GM12878 (cell line): ENCODE results near the gene GGNBP2.

ENCODE experiments used
- BMI1 ChIP-seq: fragments of 450-650 bp; IDR thresholded peaks from 2 replicates; pipeline ENCODE4 v1.6.1; 2016; ENCODE audit warnings: mild to moderate bottlenecking, moderate library complexity, borderline replicate concordance
- BRCA1 ChIP-seq: IDR thresholded peaks from 2 replicates; pipeline ENCODE4 v1.6.1; 2011; ENCODE audit warnings: low read depth, low read length, improper control_type of control experiment
- CREB1 ChIP-seq: IDR thresholded peaks from 2 replicates; pipeline ENCODE4 v1.6.1; 2012; ENCODE audit warnings: low read depth, mild to moderate bottlenecking, inconsistent platforms
- CTCF ChIP-seq, 3 experiments: IDR thresholded peaks in 2 of 3; conservative IDR thresholded peaks in 1 of 3; 2 replicates each; pipeline ENCODE4 v1.5.1; 2011; ENCODE audit warnings: low read depth in 3 of 3, low read length in 3 of 3, mild to moderate bottlenecking in 3 of 3, control low read depth in 2 of 3, moderate library complexity in 2 of 3, inconsistent platforms in 1 of 3, mixed read lengths in 1 of 3; ENCODE audit not compliant: control insufficient read depth in 2 of 3, insufficient read depth in 1 of 3; ENCODE audit errors: extremely low read depth in 1 of 3
- EP300 ChIP-seq, 2 experiments: fragments of 150-350 bp in 1 of 2; IDR thresholded peaks; 2 replicates each; pipeline ENCODE4 v1.6.1; 2011 to 2012; ENCODE audit warnings: low read depth in 2 of 2, low read length in 2 of 2, borderline replicate concordance in 1 of 2, improper control_type of control experiment in 1 of 2, inconsistent platforms in 1 of 2; ENCODE audit not compliant: control insufficient read depth in 1 of 2
- GATAD2B ChIP-seq: fragments of 450-650 bp; conservative IDR thresholded peaks from 2 replicates; pipeline ENCODE4 v1.6.1; 2017; ENCODE audit warnings: low read depth, mild to moderate bottlenecking, moderate library complexity
- MTA3 ChIP-seq: IDR thresholded peaks from 2 replicates; pipeline ENCODE4 v1.6.1; 2012; ENCODE audit warnings: low read length, inconsistent platforms, borderline replicate concordance
- NFXL1 ChIP-seq: fragments of 450-650 bp; IDR thresholded peaks from 2 replicates; pipeline ENCODE4 v1.6.1; 2017; ENCODE audit warnings: antibody characterized with exemption, mild to moderate bottlenecking, borderline replicate concordance
- POLR2A ChIP-seq: IDR thresholded peaks from 2 replicates; pipeline ENCODE4 v1.6.1; 2011; ENCODE audit warnings: low read depth, mild to moderate bottlenecking, low read length
- POLR2AphosphoS5 ChIP-seq: IDR thresholded peaks from 2 replicates; pipeline ENCODE4 v1.6.1; 2011; ENCODE audit warnings: mild to moderate bottlenecking, low read length, inconsistent platforms
- RAD51 ChIP-seq: fragments of 450-650 bp; IDR thresholded peaks from 2 replicates; pipeline ENCODE4 v1.6.1; 2016; ENCODE audit warnings: moderate library complexity, mild to moderate bottlenecking, inconsistent platforms
- RCOR1 ChIP-seq: conservative IDR thresholded peaks from 2 replicates; pipeline ENCODE4 v1.6.1; 2012; ENCODE audit warnings: low read depth, low read length, improper control_type of control experiment
- SIN3A ChIP-seq: IDR thresholded peaks from 2 replicates; pipeline ENCODE4 v1.6.1; 2012; ENCODE audit warnings: low read depth, low read length, improper control_type of control experiment
- SP1 ChIP-seq: IDR thresholded peaks from one replicate; pipeline ENCODE4 v1.6.1; 2011; ENCODE audit warnings: low read depth, low read length

GRCh38 chr17:36617773-36618172 lies 73.1 kb downstream of the GGNBP2 start:
- TF ChIP-seq GATAD2B (no peak), POLR2A (no peak), EP300 (IDR thresholded peaks at IDR 0.05; ENCODE audit: borderline replicate concordance in 1 of 2, control insufficient read depth in 1 of 2, low read depth in 2 of 2, low read length in 2 of 2) (no peak), BMI1 (no peak), SIN3A (no peak), CTCF (IDR thresholded peaks at IDR 0.05 in 2 of 3, conservative IDR thresholded peaks at IDR 0.05 in 1 of 3; ENCODE audit: control insufficient read depth in 2 of 3, extremely low read depth in 1 of 3, insufficient read depth in 1 of 3, low read depth in 3 of 3, low read length in 3 of 3) (no peak), NFXL1 (no peak), RAD51 (no peak), BRCA1 (no peak), RCOR1 (no peak), CREB1 (no peak), POLR2AphosphoS5 (no peak), SP1 (no peak), MTA3 (no peak)
